Esophagus squamous epithelium (tissue), 4 donors: ENCODE data around the gene TRDMT1.

Source experiments
- CTCF ChIP-seq, 6 experiments: fragments of 450-650 bp in 4 of 6; fragments of 200-600 bp in 2 of 6; sonication (generic) in 2 of 6; IDR thresholded peaks; one replicate each; pipeline ENCODE4 v1.5.1; 2016 to 2019; ENCODE audit warnings: antibody characterized with exemption in 6 of 6, mild to moderate bottlenecking in 4 of 6, moderate library complexity in 4 of 6
- POLR2A ChIP-seq, 4 donors: fragments of 450-650 bp; IDR thresholded peaks; one replicate each; pipeline ENCODE4 v1.6.1; 2017; ENCODE audit warnings: antibody characterized with exemption in 4 of 4, mild to moderate bottlenecking in 4 of 4, moderate library complexity in 3 of 4

- TF ChIP-seq CTCF (IDR thresholded peaks at IDR 0.05): no peak
- TF ChIP-seq POLR2A (IDR thresholded peaks at IDR 0.05): no peak
These were observed 25.9 kb downstream of the TRDMT1 start for GRCh38 chr10:17175551-17175950.
